K562 (cell line): ENCODE data around the gene C20orf96. TPM values are rescaled to one million over a fixed set of nuclear protein-coding genes. Genes with fewer than 3 reads are reported as not detected.

Experiments used
- FIP1L1 ChIP-seq: fragments of 200-400 bp; formaldehyde crosslinking; IDR thresholded peaks from 2 replicates; pipeline ENCODE4 v1.6.1; 2018; ENCODE audit warnings: mild to moderate bottlenecking, low read depth, low read length; ENCODE audit not compliant: poor library complexity, severe bottlenecking
- POLR2A ChIP-seq: fragments of 450-650 bp; conservative IDR thresholded peaks from 2 replicates; pipeline ENCODE4 v1.6.1; 2016
- PURB ChIP-seq: sonication (generic); formaldehyde crosslinking; IDR thresholded peaks from 2 replicates; pipeline ENCODE4 v1.9.0; 2021; ENCODE audit warnings: low read depth, mild to moderate bottlenecking, missing genetic modification reagents
- SAP30 ChIP-seq: fragments of 200-600 bp; sonication (generic); IDR thresholded peaks from 2 replicates; pipeline ENCODE4 v1.6.1; 2012; ENCODE audit warnings: borderline replicate concordance, low read depth, mild to moderate bottlenecking, moderate library complexity, low read length, control low read depth, inconsistent platforms; ENCODE audit not compliant: insufficient read depth, poor library complexity, severe bottlenecking
- TBL1XR1 ChIP-seq, 2 experiments: IDR thresholded peaks; 2 replicates each; pipeline ENCODE4 v1.6.1; 2012; ENCODE audit warnings: improper control_type of control experiment in 2 of 2, low read length in 2 of 2, mild to moderate bottlenecking in 1 of 2
- TEAD1 ChIP-seq, 2 experiments: fragments of 450-650 bp in 1 of 2; sonication (generic) in 1 of 2; formaldehyde crosslinking; IDR thresholded peaks; 2 replicates each; pipeline versions ENCODE4 v1.4.0 to v1.8.0; 2020 to 2022; ENCODE audit warnings: mild to moderate bottlenecking in 2 of 2, missing genetic modification reagents in 1 of 2
- TEAD2 ChIP-seq: fragments of 450-650 bp; IDR thresholded peaks from 2 replicates; pipeline ENCODE4 v1.6.1; 2016; ENCODE audit warnings: missing genetic modification characterization, control low read depth, missing compliant biosample characterization
- ZNF253 ChIP-seq: fragments of 250-450 bp; sonication (Bioruptor Pico); conservative IDR thresholded peaks from 2 replicates; pipeline ENCODE4 v1.6.1; 2021; ENCODE audit warnings: mild to moderate bottlenecking
- polyA plus RNA-seq, 8 experiments: library from polyadenylated mRNA; depleted of rRNA in 4 of 8; stranded (reverse) in 5 of 8; unstranded in 3 of 8; fragments of >200 nt; fragmentation: Nextera tagmentation in 2 of 8; fragmentation: Illumina TruSeq in 1 of 8; extraction: Ambion mirVana in 2 of 8; extraction: Trizol in 1 of 8; gene quantifications; 2 replicates each; pipeline versions ENCODE4 v1.2.1 to v1.2.3, GENCODE V29; 2011 to 2014; ENCODE audit warnings: inconsistent platforms in 1 of 8, missing spikeins in 1 of 8
- total RNA-seq, 7 experiments: library from RNA; depleted of rRNA in 6 of 7; stranded (reverse); fragments of >200 nt in 6 of 7; fragmentation: Illumina TruSeq in 2 of 7; extraction: Trizol in 2 of 7; gene quantifications; 2 replicates each; pipeline versions ENCODE4 v1.2.1 to v1.2.3, GENCODE V29; 2011 to 2021; ENCODE audit warnings: low replicate concordance in 1 of 7
- TF ChIP-seq, protein P1 (sequence below): fragments of 450-650 bp; IDR thresholded peaks from 2 replicates; pipeline ENCODE4 v1.6.1; 2016; ENCODE audit warnings: antibody characterized with exemption
- TF ChIP-seq, protein P2 (sequence below): fragments of 450-650 bp; formaldehyde crosslinking; IDR thresholded peaks from 2 replicates; pipeline ENCODE4 v1.4.0; 2022; ENCODE audit warnings: mild to moderate bottlenecking, moderate library complexity
- TF ChIP-seq, protein P3 (sequence below): fragments of 250-450 bp; sonication (Bioruptor Pico); IDR thresholded peaks from 2 replicates; pipeline ENCODE4 v1.4.0; 2020; ENCODE audit warnings: mild to moderate bottlenecking, moderate library complexity
- TF ChIP-seq, protein P4 (sequence below): IDR thresholded peaks from 2 replicates; pipeline ENCODE4 v1.6.1; 2011; ENCODE audit warnings: borderline replicate concordance, low read depth, mild to moderate bottlenecking, moderate library complexity, low read length; ENCODE audit not compliant: insufficient read depth, poor library complexity, severe bottlenecking
- TF ChIP-seq, protein P5 (sequence below): fragments of 450-650 bp; formaldehyde crosslinking; IDR thresholded peaks from 2 replicates; pipeline ENCODE4 v1.4.0; 2020; ENCODE audit warnings: mild to moderate bottlenecking, moderate library complexity
- TF ChIP-seq, protein P6 (sequence below): IDR thresholded peaks from 2 replicates; pipeline ENCODE4 v1.6.1; 2014; ENCODE audit warnings: antibody characterized with exemption

The C20orf96 gene
- total and polyA plus RNA-seq, 9 of the 15 experiments (the other 6 are each of a cell fraction or from before 2014, with no cell fraction given), result 1.7 to 11.7 (median 4.2) TPM

DNA sequence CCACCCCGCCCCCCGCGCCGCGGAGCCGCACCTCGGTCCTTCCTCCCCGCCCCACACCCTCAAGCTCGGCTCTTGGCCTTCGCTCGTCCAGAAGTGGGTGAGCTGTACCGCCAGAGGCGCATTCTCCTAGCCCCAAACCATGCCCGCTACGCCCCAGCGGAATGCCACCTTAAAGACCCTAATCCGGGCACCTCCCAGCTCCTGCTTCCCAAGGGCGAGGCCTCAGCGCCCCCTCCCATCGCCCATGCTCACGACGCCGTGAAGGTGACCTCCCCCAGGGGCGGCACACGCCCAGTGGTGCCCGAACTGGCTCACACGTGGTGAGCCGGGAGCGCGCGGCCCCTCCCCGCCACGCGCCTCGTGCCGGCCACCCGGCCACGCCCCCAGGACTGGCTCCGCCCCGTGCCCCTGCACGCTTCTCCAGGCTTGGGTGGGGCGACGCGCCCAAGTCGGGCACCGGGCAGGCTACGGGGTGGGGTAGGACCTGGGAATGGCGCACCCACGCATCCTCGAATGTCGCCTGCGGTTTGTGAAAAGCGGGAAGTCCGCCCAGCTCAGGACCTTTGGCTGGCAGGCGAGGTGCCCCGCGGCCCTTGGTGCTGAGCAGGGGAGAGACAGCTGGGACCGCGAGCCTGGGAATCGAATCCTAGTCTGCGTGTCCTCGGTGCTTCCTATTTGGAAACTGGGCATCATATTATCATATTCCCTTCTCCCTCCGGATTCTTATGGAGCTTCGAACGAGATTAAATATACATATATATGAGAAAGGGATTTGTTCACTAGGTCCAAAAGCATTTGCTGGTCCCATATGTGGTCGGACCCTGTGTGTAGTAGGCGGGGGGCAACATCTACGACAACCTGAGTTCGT, 33.9 kb upstream of the C20orf96 start (continued):
- TF ChIP-seq FIP1L1, result peak; percentile 55
- peak; percentile 65 for TF ChIP-seq POLR2A
- TF ChIP-seq TBL1XR1 (IDR thresholded peaks at IDR 0.05; ENCODE audit: low read length in 2 of 2), result no peak
- TF ChIP-seq PURB, result no peak
- TF ChIP-seq TEAD1 (CRISPR knock-in tag; IDR thresholded peaks at IDR 0.05), result peak in 1 of 2 experiments; percentile 84; a peak in 1 of 4 replicates
- TF ChIP-seq, protein P1, sequence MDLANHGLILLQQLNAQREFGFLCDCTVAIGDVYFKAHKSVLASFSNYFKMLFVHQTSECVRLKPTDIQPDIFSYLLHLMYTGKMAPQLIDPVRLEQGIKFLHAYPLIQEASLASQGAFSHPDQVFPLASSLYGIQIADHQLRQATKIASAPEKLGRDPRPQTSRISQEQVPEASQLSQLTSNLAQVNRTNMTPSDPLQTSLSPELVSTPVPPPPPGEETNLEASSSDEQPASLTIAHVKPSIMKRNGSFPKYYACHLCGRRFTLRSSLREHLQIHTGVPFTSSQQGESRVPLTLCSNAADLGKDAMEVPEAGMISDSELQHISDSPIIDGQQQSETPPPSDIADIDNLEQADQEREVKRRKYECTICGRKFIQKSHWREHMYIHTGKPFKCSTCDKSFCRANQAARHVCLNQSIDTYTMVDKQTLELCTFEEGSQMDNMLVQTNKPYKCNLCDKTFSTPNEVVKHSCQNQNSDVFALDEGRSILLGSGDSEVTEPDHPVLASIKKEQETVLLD, result no peak
- no peak for TF ChIP-seq TEAD2 (tag)
- TF ChIP-seq ZNF253 (CRISPR knock-in tag), result no peak
- TF ChIP-seq, protein P2, sequence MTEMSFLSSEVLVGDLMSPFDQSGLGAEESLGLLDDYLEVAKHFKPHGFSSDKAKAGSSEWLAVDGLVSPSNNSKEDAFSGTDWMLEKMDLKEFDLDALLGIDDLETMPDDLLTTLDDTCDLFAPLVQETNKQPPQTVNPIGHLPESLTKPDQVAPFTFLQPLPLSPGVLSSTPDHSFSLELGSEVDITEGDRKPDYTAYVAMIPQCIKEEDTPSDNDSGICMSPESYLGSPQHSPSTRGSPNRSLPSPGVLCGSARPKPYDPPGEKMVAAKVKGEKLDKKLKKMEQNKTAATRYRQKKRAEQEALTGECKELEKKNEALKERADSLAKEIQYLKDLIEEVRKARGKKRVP (CRISPR knock-in tag), result no peak
- TF ChIP-seq, protein P3, sequence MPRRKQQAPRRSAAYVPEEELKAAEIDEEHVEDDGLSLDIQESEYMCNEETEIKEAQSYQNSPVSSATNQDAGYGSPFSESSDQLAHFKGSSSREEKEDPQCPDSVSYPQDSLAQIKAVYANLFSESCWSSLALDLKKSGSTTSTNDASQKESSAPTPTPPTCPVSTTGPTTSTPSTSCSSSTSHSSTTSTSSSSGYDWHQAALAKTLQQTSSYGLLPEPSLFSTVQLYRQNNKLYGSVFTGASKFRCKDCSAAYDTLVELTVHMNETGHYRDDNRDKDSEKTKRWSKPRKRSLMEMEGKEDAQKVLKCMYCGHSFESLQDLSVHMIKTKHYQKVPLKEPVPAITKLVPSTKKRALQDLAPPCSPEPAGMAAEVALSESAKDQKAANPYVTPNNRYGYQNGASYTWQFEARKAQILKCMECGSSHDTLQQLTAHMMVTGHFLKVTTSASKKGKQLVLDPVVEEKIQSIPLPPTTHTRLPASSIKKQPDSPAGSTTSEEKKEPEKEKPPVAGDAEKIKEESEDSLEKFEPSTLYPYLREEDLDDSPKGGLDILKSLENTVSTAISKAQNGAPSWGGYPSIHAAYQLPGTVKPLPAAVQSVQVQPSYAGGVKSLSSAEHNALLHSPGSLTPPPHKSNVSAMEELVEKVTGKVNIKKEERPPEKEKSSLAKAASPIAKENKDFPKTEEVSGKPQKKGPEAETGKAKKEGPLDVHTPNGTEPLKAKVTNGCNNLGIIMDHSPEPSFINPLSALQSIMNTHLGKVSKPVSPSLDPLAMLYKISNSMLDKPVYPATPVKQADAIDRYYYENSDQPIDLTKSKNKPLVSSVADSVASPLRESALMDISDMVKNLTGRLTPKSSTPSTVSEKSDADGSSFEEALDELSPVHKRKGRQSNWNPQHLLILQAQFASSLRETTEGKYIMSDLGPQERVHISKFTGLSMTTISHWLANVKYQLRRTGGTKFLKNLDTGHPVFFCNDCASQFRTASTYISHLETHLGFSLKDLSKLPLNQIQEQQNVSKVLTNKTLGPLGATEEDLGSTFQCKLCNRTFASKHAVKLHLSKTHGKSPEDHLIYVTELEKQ (CRISPR knock-in tag), result no peak
- TF ChIP-seq, protein P4, sequence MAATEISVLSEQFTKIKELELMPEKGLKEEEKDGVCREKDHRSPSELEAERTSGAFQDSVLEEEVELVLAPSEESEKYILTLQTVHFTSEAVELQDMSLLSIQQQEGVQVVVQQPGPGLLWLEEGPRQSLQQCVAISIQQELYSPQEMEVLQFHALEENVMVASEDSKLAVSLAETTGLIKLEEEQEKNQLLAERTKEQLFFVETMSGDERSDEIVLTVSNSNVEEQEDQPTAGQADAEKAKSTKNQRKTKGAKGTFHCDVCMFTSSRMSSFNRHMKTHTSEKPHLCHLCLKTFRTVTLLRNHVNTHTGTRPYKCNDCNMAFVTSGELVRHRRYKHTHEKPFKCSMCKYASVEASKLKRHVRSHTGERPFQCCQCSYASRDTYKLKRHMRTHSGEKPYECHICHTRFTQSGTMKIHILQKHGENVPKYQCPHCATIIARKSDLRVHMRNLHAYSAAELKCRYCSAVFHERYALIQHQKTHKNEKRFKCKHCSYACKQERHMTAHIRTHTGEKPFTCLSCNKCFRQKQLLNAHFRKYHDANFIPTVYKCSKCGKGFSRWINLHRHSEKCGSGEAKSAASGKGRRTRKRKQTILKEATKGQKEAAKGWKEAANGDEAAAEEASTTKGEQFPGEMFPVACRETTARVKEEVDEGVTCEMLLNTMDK, result no peak
- TF ChIP-seq, protein P5, sequence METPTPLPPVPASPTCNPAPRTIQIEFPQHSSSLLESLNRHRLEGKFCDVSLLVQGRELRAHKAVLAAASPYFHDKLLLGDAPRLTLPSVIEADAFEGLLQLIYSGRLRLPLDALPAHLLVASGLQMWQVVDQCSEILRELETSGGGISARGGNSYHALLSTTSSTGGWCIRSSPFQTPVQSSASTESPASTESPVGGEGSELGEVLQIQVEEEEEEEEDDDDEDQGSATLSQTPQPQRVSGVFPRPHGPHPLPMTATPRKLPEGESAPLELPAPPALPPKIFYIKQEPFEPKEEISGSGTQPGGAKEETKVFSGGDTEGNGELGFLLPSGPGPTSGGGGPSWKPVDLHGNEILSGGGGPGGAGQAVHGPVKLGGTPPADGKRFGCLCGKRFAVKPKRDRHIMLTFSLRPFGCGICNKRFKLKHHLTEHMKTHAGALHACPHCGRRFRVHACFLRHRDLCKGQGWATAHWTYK, result no peak
- TF ChIP-seq, protein P6, sequence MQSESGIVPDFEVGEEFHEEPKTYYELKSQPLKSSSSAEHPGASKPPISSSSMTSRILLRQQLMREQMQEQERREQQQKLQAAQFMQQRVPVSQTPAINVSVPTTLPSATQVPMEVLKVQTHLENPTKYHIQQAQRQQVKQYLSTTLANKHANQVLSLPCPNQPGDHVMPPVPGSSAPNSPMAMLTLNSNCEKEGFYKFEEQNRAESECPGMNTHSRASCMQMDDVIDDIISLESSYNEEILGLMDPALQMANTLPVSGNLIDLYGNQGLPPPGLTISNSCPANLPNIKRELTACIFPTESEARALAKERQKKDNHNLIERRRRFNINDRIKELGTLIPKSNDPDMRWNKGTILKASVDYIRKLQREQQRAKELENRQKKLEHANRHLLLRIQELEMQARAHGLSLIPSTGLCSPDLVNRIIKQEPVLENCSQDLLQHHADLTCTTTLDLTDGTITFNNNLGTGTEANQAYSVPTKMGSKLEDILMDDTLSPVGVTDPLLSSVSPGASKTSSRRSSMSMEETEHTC, result peak; percentile 78; the same call in 1 of the 2 replicates
- peak; percentile 92 for TF ChIP-seq SAP30
